ENCODE measurements around the gene MAP3K8.

- TF ChIP-seq POLR2A (IDR thresholded peaks at IDR 0.05): peak in 2 of 4 donors; percentile 13 to 45
- TF ChIP-seq CTCF (IDR thresholded peaks at IDR 0.05): no peak
- no peak for TF ChIP-seq EP300 (IDR thresholded peaks at IDR 0.05)
- peak; percentile 68 to 96 (median 91) for TF ChIP-seq POLR2AphosphoS5 (IDR thresholded peaks at IDR 0.05)
These were observed at the start of gene MAP3K8 for GRCh38 chr10:30433730-30434272.

All from stomach (tissue), 4 donors.